HG03103 (cell line): ENCODE data around the gene GNG14.
"Not testable (repeated sequence)": the region's sequence is repeated elsewhere in the genome, so short reads cannot be mapped to it uniquely, and the experiment has no call there.

Source experiments
- ATAC-seq: cut with Tn5 transposase; IDR thresholded peaks from one replicate; pipeline ENCODE4 v1.9.1; 2021; ENCODE audit warnings: low read depth; ENCODE audit not compliant: unreplicated experiment

Gene GNG14

GRCh38 chr19:12695096-12695495 is 7.3 kb downstream of the GNG14 start:
- no peak for ATAC-seq

GRCh38 chr19:12695514-12695913 is 7.7 kb downstream of the GNG14 start:
- no peak for ATAC-seq

GRCh38 chr19:12695997-12696365 is 8.2 kb downstream of the GNG14 start:
- ATAC-seq: no peak

- no peak for ATAC-seq
Observed at GRCh38 chr19:12696366-12697335, 8.9 kb downstream of the GNG14 start, which contains the start of gene FBXW9. Gene FBXW9 (minus strand): TSS chr19:12696631. CDS start chr19:12696581, 50 bp downstream.

GRCh38 chr19:12697425-12697824 is 9.6 kb downstream of the GNG14 start:
- not testable (repeated sequence) for ATAC-seq

GRCh38 chr19:12698138-12698537 is 10.3 kb downstream of the GNG14 start:
- ATAC-seq: no peak

GRCh38 chr19:12701596-12702282 is 13.9 kb downstream of the GNG14 start:
- ATAC-seq: no peak

GRCh38 chr19:12703046-12703445 is 15.2 kb downstream of the GNG14 start:
- ATAC-seq: no peak

- no peak for ATAC-seq
Observed at GRCh38 chr19:12705169-12705568, 17.4 kb downstream of the GNG14 start.

- ATAC-seq: no peak
Observed at GRCh38 chr19:12705654-12706331, 18.0 kb downstream of the GNG14 start.

- ATAC-seq: no peak
Observed at GRCh38 chr19:12706332-12706718, 18.5 kb downstream of the GNG14 start.

- ATAC-seq: no peak
Observed at GRCh38 chr19:12708641-12709040, 20.8 kb downstream of the GNG14 start.

GRCh38 chr19:12711187-12711586 is 23.4 kb downstream of the GNG14 start:
- no peak for ATAC-seq

- ATAC-seq: not testable (repeated sequence)
Observed at GRCh38 chr19:12712077-12712476, 24.3 kb downstream of the GNG14 start.

GRCh38 chr19:12713304-12713703 is 25.5 kb downstream of the GNG14 start:
- not testable (repeated sequence) for ATAC-seq

- no peak for ATAC-seq
Observed at GRCh38 chr19:12715102-12715501, 27.3 kb downstream of the GNG14 start.

- no peak for ATAC-seq
Observed at GRCh38 chr19:12715929-12716328, 28.1 kb downstream of the GNG14 start.

GRCh38 chr19:12720296-12720695 is 32.5 kb downstream of the GNG14 start:
- no peak for ATAC-seq

GRCh38 chr19:12720851-12721655 is 33.3 kb downstream of the GNG14 start:
- ATAC-seq: no peak
